HG02678 (cell line): ENCODE data around the gene ALG9.

Experiments
- ATAC-seq: cut with Tn5 transposase; IDR thresholded peaks from one replicate; pipeline ENCODE4 v1.9.1; 2021; ENCODE audit warnings: mild to moderate bottlenecking, moderate library complexity; ENCODE audit not compliant: unreplicated experiment

Gene ALG9, protein sequence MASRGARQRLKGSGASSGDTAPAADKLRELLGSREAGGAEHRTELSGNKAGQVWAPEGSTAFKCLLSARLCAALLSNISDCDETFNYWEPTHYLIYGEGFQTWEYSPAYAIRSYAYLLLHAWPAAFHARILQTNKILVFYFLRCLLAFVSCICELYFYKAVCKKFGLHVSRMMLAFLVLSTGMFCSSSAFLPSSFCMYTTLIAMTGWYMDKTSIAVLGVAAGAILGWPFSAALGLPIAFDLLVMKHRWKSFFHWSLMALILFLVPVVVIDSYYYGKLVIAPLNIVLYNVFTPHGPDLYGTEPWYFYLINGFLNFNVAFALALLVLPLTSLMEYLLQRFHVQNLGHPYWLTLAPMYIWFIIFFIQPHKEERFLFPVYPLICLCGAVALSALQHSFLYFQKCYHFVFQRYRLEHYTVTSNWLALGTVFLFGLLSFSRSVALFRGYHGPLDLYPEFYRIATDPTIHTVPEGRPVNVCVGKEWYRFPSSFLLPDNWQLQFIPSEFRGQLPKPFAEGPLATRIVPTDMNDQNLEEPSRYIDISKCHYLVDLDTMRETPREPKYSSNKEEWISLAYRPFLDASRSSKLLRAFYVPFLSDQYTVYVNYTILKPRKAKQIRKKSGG

DNA sequence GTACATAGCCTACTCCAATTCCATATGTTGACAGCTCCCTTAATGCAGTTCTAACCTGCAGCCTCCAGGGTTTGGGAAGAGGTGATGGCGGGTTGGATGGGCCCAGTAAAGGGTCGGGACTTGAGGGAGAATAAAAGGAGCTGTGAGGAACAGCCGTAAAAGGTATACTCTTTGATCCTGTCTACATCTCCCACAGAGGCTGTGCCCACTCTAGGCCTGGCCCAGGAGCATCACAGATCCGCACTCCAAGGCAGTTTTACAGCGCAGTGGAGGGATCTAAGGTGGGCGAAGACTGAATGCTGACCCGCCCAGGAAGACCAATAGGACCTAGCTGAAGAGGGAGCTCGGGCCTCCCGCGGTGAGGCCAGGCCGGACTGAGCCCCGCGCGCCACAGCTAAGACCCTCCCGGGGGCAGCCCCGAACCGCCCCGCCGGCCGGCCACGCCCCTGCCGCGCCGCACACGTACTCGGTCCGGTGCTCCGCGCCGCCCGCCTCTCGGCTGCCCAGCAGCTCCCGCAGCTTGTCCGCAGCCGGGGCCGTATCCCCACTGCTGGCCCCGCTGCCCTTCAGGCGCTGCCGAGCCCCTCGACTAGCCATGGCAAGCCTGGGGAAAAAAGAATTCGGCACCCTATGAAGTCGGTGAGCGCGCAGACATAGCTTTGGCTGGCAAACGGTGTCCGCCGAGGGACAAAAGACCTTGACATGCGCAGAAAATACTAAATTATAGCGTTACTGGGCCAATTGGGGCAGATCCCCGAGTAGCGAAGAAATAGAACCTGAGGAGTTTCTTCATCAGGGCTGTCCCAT, at the start of gene ALG9:
Gene ALG9, minus strand, starts transcription at position 696 of the 807 bp plus-strand sequence. Its CDS starts 99 bp downstream, at position 597.
- peak; percentile 88 for ATAC-seq

DNA sequence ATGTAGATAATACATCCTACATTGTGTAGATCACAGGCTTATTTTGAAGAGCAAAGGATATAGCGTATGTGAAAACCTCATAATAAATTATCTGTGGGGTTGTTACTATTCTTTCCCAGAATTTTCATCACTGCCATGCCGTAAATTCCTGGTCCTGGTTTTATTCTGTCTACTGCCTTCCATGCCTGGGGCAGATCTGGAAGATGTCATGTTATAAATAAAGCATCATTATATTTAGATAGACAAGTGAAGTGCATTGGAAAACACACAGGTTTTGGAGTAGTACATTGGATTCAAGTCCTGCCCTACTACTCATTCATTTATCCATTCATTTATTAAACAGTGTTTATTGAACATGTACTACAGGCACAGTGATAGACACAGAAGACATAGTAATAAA, 49.5 kb upstream of the ALG9 start:
- ATAC-seq: no peak

DNA sequence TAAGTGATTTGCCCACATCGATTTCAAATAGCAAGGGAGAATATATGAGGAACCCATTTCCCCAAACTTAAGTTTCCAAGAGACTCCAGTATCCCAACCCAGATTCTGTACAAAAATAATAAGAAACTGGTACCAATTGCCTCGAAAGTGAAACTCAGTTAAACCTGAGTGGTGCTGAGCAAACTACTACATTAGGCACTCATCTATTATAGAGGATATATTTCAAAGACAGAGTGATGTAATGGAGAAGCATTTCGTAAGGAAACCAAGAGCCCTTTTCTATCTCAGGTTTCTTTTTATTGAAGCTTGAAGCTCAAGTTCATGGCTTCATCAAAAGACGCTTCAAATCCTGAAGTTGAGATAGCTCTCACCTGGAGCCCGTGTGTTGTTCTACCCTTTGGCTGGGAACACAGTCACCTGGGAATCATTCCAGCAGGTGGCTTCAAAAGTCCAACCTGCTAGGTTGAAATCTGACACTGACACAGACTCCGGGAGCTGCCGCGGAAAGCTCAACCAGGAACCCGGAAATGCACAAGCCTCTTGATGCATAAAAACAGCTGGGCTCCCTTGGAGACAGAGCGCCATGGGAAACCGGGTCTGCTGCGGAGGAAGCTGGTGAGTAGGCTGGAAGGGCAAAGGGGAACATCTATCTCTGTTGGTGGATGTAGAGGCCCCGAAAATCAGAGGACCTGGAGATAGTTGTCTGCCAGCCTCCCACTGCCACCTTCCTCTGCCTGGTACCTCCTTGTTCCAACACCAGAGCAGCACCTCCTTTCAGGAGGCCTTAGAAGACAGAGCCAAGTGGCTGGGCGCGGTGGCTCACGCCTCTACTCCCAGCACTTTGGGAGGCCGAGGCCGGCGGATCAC, 47.2 kb upstream of the ALG9 start, which contains the start of gene C11orf52:
Gene C11orf52, plus strand, starts transcription at position 524 of the 867 bp plus-strand sequence. Its CDS starts 60 bp downstream, at position 584.
- no peak for ATAC-seq

DNA sequence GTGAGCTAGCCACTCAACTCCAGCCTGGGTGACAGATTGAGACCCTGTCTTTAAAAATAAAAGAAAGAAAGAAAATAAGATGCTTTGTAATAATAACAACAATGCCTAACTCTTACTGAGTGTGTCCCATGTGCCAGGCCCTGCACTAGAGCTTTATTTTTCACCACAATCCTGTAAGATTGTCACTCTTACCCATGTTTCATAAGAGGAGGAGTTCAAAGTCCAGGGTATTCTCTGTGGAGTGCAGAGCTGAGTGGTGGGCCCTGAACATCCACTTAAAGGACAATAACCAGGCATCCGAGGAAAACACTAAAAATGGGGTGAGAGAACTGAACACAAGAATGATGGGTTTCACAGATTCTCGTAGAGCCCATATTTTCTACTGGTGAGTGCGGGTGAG, 46.4 kb upstream of the ALG9 start:
- ATAC-seq: no peak

DNA sequence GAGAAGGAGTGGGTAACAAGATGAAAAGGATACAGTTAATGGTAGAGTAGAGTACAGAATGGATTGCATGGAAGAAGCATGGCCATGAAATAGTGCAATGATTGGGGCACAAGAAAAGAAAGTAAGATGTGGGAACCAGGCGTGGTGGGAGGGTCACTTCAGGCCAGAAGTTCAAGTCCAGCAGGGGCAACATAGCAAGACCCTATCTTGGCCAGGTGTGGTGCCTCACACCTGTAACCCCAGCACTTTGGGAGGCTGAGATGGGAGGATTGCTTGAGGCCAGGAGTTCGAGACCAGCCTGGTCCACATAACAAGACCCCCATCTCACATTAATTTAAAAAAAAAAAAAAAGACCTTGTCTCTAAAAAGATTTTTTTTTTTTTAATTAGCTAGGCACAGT, 45.9 kb upstream of the ALG9 start:
- no peak for ATAC-seq

DNA sequence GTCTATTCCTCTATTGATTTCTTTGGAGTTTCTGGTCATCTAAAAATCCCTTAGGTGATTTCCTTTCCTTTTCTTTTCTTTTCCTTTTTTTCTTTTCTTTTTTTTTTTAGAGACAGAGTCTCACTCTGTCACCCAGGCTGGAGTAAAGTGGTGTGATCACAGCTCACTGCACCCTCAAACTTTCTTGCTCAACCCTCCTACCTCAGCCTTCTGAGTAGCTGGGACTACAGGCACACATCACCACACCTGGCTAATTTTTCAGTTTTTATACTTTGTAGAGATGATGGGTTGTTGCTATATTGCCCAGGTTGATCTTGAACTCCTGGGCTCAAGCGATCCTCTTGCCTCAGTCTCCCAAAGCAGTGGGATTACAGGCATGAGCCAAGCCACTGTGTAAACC, 45.4 kb upstream of the ALG9 start:
- ATAC-seq: no peak

DNA sequence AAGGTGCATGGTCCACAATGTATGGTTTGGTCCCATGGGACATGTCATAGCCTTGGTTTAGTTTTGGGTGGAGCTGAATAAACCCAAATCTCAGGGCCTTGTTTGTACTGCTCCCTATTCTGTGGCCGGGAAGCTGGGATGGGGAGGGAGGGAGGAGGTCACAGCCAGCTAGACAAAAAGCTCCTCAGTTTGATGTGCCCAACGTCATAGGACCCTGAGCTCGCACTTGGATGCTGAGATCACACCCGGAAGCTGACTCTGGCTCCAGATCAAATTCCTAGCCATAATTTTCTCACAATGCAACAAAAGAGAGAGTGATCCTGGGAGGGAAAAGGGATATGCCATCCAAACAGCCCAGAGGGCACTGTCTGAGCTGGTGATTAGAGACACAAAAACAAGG, 42.6 kb upstream of the ALG9 start:
- no peak for ATAC-seq

DNA sequence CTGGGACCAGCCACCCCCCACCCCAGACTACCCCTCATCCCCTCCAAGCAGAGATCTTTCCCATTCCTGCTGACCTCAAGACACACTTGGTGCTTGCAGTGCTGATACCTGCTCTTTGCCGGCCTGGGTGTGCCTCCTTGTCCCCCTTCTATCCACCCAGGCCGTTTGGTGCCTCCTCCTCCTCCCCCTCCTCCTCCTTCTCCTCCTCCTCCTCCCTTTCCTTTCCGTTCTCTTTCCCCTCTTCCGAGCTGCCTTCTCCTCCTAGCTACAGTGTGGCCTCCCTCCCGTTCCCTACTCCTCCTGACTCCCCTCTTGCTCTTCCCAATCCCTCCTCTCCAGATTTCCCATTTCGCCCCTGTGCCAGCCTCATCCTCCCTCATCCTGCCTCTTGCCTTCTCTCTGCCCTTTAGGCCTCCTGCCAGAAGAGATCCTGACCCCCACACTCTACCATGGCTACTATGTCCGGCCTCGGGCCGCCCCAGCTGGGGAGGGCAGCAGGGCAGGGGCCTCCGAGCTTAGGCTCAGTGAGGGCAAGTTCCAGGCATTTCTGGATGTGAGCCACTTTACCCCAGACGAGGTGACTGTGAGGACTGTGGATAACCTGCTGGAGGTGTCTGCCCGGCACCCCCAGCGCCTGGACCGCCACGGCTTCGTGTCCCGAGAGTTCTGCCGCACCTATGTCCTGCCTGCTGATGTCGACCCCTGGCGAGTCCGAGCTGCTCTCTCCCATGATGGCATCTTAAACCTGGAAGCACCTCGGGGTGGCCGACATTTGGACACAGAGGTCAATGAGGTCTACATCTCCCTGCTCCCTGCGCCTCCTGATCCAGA, 41.9 kb upstream of the ALG9 start:
- ATAC-seq: no peak

DNA sequence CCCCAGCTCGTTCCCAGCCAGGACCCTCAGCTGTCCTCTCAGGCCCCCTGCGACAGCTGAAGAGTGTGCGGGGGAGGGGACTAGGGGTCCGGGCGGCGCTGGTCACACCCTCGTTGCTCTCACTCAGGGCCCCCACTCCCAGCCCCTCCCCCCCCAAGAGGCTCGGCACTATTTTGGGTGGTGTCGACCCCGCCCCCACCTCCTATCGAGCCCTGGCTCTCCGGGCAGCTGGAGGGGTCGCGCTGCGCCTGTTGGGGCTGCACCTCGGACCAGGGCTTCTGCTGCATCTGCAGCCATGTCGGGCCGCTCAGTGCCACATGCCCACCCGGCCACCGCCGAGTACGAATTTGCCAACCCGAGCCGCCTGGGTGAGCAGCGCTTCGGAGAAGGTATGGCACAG, 41.2 kb upstream of the ALG9 start, which contains the start of gene HSPB2:
Gene HSPB2, plus strand, starts transcription at position 200 of the 400 bp plus-strand sequence. Its CDS starts 96 bp downstream, at position 296.
- ATAC-seq: no peak

DNA sequence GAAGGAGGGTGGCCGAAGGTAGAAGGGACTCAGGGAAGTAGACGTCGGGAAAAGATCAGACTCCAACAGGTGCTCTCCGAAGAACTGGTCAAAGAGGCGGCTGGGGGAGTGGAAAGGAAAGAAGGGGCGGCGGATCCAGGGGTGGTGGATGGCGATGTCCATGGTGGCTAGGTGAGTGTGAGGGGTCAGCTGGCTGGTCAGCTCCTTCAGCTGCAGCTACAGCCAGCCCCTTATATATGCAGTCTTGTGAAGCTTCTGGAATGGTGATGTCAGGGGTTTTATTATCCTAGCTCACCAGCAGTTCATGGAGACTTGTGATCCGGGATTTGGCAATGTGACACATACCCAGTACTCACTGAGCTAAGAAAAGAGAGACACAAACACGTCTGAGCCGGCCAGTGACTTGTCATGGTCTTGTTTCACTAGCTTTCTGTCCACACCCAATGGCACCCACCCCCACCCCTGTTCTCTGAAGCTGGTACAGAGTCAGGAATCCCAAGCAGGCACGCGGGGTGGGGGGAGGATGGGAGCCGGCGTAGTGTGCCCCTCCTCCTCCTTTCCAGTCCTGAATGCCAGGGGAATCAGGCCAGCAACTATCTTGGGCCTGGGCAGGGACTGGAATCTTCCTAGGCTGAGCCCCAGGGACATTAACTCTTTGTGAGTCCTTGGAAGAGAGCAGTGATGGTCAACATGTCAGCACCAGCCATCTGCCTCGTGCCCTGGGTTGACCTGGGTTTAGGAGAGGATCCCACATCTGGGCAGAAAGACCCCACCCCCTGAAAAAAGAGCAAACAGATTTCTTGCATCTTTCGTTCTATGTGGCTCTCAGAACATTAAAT, 40.4 kb upstream of the ALG9 start, which contains the start of gene CRYAB:
Gene CRYAB, minus strand, starts transcription at position 208 of the 839 bp plus-strand sequence. Its CDS starts 46 bp downstream, at position 162.
- no peak for ATAC-seq

DNA sequence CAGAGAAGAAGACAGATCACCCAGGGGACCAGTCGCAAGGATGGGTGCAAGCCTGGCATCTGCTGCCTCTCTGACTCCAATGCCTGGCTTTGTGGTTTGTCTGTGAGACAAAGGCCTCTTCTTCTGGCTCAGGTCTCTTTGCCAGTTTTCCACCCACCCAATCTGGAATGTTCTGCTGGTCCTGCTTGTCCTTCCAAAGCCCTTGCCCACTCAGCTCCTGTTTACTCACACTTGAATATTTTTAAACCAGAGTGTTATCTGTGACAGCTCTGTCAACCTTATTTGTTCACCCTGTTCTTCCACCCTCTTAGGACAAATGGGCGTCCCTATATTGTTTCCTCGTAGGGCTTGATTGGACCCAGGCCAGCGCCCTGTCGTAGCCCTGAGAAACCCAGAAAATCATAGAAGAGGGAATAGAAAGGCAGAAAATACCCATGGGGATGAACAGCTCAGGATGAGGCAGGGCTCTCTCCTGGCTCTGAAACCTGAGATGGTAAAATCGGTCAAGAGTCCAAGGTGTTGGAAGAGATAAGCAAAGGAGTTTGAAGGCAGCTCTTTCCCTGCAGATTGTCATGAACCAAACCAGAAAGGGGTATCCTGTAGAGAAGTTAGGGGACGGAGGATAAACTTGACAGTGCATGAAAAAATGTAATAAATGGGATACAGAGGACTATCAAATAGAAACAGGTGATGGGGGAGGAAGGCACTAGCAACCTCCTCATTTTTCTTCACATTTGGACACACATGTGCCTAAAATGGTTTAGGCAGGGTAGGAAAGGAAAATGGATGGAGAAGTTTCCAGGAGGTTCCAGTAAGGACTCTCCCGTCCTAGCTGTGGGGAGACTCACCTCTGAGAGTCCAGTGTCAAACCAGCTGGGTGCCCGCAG, 39.5 kb upstream of the ALG9 start:
- ATAC-seq: no peak

DNA sequence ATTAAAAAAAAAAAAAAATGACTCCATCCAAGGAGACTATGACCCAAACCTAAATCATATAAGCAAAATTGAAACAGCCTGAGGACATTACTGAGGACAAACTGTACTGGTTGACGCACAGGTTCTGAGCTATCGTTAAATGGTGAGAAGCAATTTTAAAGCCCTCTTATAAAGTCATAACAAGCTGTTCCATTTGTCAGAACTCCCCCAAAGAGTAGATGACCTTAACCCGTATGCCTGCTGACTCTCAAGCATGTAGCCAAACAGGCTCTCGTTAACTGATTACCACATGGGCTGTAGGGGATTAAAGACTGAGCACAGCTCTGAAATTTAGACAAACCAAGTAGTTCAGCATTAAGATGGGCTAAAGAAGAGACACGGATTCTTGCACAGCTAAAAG, 38.0 kb upstream of the ALG9 start:
- no peak for ATAC-seq

DNA sequence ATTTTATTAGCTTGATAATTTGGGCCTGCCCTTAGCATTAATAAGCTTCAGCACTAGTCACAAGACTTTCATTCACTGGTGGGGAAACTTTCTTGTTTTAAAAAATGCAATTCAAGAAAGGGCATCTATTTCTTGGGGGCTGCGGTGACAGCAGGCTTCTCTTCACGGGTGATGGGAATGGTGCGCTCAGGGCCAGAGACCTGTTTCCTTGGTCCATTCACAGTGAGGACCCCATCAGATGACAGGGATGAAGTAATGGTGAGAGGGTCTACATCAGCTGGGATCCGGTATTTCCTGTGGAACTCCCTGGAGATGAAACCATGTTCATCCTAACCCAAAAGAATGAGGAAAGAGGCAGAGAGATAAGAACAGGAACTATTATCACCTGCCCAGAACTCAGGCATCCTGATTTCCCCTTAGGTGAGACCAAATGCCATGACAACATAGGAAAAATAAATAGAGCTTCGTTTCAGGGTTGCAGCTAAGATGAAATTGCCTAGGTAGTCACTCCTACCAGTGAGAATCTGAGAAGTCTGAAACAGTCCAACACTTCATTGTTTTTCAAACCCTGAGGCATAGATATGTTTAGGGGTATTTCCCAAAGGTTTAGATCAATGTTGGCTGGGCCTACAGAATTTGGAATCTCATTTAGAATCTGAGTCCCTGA, 37.4 kb upstream of the ALG9 start:
- no peak for ATAC-seq

DNA sequence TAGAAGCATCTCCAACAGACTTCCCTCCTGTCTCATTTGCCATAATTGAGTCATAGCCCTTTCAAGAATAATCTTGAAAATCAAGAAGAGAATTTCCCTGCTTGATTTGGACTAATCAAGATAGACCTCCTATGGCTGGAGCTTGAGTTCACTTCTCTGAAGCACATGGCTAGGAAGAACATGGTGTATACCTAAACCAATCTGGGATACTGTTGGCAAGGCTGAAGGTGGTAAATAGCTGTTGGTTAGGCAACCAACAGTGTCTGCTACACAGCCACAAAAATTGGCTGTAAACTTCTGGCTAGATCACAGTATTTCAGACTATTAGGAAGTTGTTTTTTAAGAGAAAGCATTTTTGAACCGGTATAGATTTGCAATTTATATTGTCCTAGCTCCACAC, 35.3 kb upstream of the ALG9 start:
- no peak for ATAC-seq

DNA sequence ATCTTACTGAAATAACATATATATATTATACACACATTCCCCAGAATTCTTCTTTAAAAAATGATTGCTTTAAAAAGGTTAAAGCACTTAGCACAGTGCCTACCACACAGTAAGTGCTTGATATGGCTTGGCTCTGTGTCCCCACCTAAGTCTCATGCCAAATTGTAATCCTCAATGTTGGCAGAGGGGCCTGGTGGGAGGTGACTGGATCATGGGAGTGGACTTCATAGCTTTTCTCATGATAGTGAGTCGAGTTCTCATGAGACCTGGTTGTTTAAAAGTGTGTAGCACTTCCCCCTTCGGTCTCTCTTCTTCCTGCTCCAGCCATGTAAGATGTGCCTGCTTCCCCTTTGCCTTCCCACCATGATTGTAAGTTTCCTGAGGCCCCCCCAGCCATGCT, 34.0 kb upstream of the ALG9 start:
- no peak for ATAC-seq

DNA sequence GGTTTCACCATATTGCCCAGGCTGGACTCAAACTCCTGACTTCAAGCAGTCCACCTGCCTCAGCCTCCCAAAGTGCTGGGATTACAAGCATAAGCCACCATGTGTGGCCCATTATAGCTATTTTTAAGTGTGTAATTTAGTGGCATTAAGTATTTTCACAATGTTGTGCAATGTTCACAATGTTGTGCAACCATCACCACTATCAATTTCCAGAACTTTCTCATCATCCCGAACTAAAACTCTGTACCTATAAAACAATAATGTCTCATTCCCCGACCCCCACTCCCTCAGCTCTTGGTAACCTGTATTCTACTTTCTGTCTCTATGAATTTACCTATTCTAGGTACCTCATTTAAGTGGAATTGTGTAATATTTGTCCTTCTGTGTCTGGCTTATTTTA, 15.5 kb upstream of the ALG9 start:
- no peak for ATAC-seq

DNA sequence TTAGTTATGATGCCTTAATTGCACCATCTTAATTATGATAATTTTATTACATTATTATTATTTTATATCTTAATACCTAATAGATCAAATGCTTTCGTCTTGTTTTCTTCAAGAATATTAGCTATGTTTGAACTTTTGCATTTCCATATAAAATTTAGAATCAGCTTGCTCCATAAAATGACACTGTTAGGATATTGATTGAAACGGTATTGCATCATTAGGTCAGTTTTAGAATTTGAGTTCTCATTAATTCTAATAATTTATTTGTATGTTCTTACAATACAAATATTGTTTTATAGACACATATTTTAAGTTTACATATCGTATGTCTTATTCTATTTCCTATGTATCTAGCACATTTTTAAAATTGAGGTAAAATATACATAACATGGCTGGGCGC, 14.7 kb upstream of the ALG9 start:
- ATAC-seq: no peak
